ENCODE measurements around the gene SDK1. TPM values are rescaled to one million over a fixed set of nuclear protein-coding genes. Genes with fewer than 3 reads are reported as not detected.

Gene SDK1
- total RNA-seq, 1 donor from 2014 or later = 3.9 TPM

DNA sequence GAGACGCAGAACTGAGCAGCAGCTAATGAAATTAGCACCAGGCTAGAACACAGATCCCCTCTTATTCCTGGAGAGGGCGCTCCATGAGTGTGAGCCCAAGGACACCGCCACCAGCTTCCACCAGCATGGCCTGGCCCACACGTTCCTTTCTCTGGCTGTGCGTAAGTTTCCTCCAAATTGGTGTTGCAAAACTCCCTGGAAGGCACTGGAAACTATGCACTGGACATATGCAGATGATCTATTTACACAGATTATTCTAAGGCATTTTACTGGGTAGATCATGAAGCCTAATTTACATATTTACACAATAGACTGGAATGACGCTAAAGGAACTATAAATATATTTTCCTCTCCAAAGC lies 925.5 kb downstream of the SDK1 start:
- H3K36me3 ChIP-seq (ENCODE audit: control insufficient read depth, insufficient read depth, low read length) = no peaks in the 10 kb centered on the region
- no peak for DNase-seq (ENCODE audit: low read depth)
- TF ChIP-seq CTCF (IDR thresholded peaks at IDR 0.05; ENCODE audit: insufficient read depth, low read length, poor library complexity, severe bottlenecking) = no peak
- no peaks in the 10 kb centered on the region for H3K27me3 ChIP-seq (ENCODE audit: control insufficient read depth, insufficient read depth, low read length)
- no peak overlapping the region for H3K4me3 ChIP-seq (ENCODE audit: low read depth, low read length)

DNA sequence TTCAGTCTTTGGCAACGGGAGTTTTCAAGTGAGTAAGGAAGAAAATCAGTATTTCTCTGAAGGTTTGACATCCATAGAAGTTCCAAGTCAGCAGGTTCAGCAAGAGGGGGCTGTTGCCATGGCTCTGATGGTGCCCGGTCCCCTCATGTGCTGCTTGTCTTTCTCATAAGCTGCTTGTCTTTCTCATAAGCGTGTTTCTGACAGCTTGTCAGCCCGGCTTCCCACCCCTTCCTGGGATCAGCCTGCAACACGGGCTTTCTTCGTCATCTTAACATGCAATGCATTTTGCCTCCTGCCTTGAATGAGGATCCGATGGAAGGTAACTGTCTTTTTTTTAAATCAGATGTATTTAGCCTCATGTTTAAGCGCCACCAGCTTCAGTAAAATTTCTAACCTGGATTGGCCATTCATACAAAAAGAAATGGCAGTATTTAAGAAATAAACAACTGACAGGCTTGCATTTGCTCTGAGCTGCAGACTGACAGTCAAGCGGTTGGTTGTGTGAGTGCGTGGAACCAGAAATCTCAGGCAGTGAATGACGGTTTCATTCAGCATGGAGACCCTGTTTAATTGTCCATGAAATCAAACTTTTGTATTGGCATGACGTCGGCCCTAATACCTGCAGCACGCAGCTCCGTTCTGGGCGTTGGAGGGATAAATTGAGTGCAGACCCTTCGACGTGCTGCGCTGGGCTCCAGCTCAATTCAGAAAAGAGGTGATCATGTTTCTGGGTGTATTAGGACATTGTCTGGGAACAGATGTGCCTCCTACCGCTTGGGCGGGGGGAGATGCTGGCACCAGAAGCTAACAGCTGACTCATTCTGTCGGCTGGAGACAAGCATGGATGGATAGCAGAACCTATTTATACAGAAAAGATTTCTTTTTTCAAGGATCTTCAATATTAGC lies 926.3 kb downstream of the SDK1 start:
- no peak for TF ChIP-seq CTCF (IDR thresholded peaks at IDR 0.05; ENCODE audit: insufficient read depth, low read length, poor library complexity, severe bottlenecking)
- no peaks in the 10 kb centered on the region for H3K36me3 ChIP-seq (ENCODE audit: control insufficient read depth, insufficient read depth, low read length)
- no peak overlapping the region for H3K4me3 ChIP-seq (ENCODE audit: low read depth, low read length)
- no peak for DNase-seq (ENCODE audit: low read depth)
- no peaks in the 10 kb centered on the region for H3K27me3 ChIP-seq (ENCODE audit: control insufficient read depth, insufficient read depth, low read length)

- Histone ChIP-seq H3K36me3 (ENCODE audit: control insufficient read depth, insufficient read depth, low read length) (no peaks in the 10 kb centered on the region), H3K4me3 (ENCODE audit: low read depth, low read length) (no peak overlapping the region), H3K27me3 (ENCODE audit: control insufficient read depth, insufficient read depth, low read length) (no peaks in the 10 kb centered on the region)
- no peak for DNase-seq (ENCODE audit: low read depth)
- no peak for TF ChIP-seq CTCF (IDR thresholded peaks at IDR 0.05; ENCODE audit: insufficient read depth, low read length, poor library complexity, severe bottlenecking)
Measured at GRCh38 chr7:4230352-4230751, 929.3 kb downstream of the SDK1 start.

DNA sequence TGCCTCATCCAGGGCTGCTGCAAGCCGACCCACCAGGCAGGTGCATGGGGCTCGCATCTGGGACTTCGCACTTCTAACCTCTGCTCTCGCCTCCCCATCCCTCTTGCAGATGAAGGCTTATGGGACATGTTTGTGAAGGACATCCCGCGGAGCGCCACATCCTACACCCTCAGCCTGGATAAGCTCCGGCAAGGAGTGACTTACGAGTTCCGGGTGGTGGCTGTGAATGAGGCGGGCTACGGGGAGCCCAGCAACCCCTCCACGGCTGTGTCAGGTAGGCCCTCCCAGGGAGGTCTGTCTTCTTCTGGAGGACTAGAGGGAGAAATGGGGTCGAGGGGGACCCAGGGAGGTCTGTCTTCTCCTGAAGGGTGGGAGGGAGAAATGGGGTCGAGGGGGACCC lies 932.1 kb downstream of the SDK1 start:
- Histone ChIP-seq H3K4me3 (ENCODE audit: low read depth, low read length) (no peak overlapping the region), H3K27me3 (ENCODE audit: control insufficient read depth, insufficient read depth, low read length) (no peaks in the 10 kb centered on the region)
- no peak for TF ChIP-seq CTCF (IDR thresholded peaks at IDR 0.05; ENCODE audit: insufficient read depth, low read length, poor library complexity, severe bottlenecking)

DNA sequence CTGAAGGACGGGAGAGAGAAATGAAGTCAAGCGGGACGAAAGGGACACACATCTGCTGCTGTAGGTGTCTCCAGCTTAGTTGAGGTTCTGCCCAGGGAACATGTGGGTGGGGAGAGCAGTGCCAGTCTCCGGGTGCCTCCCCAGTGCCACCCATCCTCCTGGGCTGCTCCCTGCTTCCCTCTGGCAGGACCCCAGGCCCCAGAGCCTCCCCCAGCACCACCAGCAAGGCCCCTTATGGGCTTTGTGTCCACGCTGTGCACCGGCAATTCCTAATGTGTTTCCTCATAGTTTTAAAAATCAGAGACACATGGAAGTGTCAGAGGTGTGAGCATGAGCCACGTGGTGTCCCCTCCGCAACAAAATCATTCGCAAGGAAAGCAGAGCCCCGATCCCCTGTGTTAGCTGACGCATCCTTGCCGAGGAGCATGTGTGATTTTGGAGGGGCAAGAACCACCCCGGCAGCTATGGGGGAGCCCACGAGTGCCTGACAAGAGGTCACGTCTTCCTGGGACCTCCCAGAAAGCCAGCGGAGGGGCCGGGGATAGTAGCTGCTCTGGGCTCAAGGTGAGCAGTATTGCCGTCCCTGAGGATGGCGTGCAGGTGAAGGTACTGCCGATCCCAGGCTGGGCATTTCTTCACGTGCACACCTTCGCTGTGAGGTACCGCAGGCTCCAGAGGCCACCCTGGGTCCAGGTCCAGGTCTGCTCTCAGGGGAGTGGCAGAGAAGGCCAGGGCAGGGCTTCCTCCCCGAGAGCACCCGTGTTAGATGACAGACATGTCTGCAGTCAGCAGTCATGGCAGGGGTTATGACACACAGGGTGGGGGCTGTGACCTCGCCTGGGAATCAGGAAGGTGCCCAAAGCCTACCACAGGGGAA lies 932.8 kb downstream of the SDK1 start:
- no peaks in the 10 kb centered on the region for H3K36me3 ChIP-seq (ENCODE audit: control insufficient read depth, insufficient read depth, low read length)
- no peak for DNase-seq (ENCODE audit: low read depth)
- no peaks in the 10 kb centered on the region for H3K27me3 ChIP-seq (ENCODE audit: control insufficient read depth, insufficient read depth, low read length)
- TF ChIP-seq CTCF (IDR thresholded peaks at IDR 0.05; ENCODE audit: insufficient read depth, low read length, poor library complexity, severe bottlenecking) = no peak
- H3K4me3 ChIP-seq (ENCODE audit: low read depth, low read length) = no peak overlapping the region

More for the DNA sequence above, 932.1 kb downstream of the SDK1 start:
- no peaks in the 10 kb centered on the region for H3K36me3 ChIP-seq (ENCODE audit: control insufficient read depth, insufficient read depth, low read length)
- DNase-seq (ENCODE audit: low read depth) = no peak

Measured in kidney epithelial cell (primary cell).